ENCODE results near the gene NKAIN1.
A peak's percentile ranks its signal among the peaks of the same experiment; 100 is the strongest.
"Not testable (repeated sequence)": the region's sequence is repeated elsewhere in the genome, so short reads cannot be mapped to it uniquely, and the experiment has no call there.

NKAIN1 gene

DNA sequence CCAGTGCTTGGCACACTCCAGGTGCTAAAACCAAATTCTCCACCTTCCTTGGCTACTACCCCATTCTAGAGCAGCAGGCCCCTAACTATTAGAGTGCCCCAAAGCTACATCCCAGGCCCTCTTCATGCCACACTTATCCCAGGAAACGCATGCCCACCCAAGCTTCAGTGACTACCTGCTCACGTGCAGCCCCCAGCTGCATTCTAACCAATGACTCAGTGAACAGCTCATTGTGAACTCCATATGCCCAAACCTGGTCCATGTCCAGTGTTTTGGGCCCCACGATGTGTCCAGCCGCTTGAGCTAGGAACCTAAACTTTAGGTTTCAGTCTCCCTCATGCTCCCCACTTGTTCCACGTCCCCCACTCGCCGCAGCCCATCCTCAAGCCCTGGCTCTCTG is 41.5 kb downstream of the NKAIN1 start:
- no peak for DNase-seq (ENCODE audit: low read depth)

DNA sequence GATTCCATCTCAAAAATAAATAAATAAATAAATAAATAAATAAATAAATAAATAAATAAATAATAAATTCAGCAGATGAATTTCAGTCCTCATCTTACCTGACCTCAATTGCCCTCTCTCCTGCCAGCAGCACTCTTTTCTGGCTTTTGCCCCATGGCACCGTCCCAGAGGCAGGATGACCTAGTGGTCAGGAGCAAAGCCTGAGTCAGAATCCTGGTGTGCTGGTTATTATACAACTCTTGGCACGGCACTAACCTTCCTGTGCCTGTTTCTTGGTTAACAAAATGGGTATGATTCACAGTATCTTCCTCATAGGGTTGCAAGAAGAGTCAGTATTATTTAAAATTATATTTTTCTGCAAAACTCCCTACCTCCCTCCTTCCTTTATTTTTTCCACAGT is 43.0 kb downstream of the NKAIN1 start:
- no peak for DNase-seq (ENCODE audit: low read depth)

DNA sequence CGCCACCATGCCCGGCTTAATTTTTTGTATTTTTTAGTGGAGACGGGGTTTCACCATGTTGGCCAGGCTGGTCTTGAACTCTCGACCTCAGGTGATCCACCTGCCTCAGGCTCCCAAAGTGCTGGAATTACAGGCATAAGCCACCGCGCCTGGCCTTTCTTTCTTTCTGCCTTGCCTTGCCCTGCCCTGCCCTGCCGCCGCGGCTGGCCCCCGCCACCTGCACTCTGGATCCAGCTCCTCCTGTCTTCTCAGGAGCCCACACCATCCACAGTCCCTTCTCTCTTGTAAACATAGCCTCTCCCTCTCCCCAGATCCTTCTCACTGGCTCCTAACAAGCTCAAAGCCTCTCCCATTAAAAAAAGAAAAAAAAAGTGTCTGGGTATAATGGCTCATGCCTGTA is 44.4 kb downstream of the NKAIN1 start:
- DNase-seq (ENCODE audit: low read depth): not testable (repeated sequence)

DNA sequence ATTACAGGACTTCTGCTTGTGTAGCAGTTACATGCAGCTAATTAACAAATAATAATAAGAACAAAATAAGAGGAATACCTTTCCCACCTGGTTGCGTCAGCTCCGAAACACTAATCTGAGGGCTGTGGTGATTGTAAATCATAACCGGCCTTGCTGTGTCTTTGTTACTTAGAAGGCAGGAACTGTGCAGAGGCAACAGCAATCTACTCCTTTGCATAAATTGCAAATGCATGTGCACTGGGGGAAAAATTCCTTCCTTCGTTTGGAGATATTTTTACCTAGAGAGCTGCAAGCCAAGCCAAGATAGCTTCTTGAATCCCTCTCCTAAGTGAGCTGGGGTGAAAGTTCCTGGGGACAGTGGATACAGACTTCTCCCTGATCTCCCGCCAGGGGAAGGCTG is 46.0 kb downstream of the NKAIN1 start:
- DNase-seq (ENCODE audit: low read depth): no peak

DNA sequence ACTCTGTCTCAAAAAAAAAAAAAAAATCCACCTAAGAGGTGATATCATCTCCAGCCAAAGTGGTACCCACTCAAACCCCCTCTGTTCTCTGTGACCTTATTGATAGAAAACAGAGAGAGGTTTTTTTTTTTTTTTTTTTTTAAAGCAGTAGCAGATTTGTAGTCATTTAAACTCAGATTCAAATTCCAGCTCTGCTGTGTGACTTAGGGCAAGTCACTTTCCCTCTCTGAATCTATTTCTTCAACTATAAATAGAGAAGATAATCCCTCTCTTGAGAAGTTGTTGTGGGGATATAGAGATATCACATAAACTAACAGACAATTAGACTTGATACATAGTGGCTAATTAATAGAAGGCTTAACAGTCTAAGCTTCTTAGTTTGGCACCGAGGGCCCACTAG is 48.4 kb downstream of the NKAIN1 start:
- no peak for DNase-seq (ENCODE audit: low read depth)

DNA sequence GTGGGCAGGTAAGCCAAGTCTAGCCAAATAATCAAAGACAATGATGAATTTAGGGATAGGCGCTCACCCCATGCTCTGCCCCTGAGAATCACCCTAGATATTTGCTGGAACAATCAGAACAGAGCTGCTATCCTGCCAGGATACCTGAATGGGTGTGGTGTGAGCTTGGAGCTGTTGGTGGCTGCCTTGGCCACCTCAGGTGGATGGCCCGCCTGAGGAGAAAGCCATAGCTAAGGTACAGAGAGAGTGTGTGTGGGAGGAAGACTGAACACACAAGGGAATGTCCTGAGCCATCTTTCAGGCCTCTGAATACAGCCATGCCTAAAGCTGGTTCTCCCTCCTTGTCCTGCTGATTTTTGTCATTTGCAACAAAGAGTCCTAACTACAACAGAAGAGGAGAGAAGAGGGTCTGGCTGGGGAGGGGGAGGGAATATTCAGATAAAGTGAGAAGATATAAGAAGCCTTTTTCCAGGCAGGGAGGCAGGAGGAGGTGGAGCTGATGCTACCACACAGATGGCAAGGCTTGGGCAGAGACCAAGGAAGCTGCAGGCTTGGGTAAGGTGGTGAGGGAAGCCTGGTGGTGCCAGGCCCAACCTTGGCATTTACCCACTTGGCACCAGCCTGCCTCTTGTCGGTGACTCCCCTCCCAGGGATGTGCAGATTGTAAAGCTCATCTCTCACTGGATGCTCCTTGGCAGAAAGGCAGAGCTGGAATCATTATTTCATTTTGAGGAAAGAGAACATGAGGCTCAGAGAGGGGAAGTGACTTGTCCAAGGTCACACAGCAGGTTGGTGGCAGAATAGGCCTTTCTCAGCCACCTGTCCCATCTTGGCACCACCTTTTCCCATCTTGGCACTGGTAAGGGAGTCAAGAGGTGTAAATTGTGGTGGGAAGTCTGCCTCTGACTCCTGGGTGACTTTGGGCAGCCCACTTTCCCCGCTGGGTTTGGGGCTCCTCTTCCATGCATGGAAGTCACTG is 49.7 kb downstream of the NKAIN1 start:
- no peak for DNase-seq (ENCODE audit: low read depth)

DNA sequence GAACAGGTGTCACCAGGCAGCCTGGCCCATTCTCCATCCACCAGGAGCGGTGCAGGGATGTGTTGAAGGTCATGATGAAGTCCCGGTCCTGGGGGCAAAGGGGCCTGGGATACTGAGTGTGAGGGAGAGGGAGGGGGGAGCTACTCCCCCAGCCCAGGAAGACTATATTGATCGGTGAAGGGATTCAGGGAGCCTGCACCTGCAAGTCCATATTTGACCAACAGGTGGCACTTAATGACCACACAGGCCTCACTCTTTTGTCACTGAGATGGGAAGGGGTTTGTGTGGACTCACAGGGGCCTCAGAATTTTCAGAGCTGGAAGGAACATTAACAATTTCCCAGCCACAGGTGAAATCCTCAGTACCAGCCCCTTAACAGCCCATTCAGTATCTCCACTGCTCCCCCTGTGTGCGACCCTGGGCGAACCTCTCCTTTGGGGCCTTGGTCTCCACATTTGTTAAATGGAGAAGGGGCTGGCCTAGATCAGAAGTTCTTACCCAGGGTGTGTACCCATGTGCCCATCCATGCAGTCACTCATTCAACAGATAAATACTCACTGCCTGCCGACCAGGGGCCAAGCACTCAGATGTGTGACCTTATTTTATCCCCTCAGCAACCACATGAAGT is 55.6 kb downstream of the NKAIN1 start:
- DNase-seq (ENCODE audit: low read depth): no peak

DNA sequence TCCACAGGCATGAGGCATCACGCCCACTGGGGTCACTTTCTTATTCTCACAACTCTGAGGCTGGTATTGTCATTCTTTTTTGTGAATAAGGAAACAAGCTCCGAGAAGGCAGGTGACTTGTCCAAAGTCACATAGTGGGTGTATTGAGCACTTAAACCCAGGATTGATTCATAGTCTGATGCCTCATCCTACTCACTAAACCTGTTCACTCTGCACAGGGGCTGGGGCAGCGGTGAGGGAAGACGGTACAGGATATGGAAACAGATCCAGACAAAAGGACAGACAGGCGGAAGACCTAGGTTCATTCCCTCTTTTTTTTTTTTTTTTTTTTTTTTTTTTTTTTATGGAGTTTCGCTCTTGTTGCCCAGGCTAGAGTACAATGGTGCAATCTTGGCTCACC is 56.6 kb downstream of the NKAIN1 start:
- DNase-seq (ENCODE audit: low read depth): no peak

DNA sequence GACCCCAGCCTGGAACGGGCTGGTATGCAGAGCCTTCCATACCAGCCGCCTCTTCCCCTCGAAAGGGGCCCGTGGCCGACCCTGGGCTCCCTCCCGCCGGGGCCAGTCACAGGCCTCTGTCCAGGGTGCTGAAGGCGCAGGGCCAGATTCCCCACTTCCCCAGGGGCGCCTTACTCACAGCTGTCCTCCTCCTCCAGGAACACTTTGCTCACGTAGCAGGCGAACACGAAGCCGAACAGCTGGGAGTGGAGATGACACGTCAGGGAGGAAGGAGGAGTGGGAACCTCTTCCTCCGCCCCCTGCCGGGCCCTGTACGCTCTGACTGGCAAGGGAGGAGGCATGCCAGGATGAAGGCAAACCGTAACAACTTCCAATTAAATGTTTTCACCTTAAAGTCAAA is 57.3 kb downstream of the NKAIN1 start:
- DNase-seq (ENCODE audit: low read depth): peak; percentile 16

DNA sequence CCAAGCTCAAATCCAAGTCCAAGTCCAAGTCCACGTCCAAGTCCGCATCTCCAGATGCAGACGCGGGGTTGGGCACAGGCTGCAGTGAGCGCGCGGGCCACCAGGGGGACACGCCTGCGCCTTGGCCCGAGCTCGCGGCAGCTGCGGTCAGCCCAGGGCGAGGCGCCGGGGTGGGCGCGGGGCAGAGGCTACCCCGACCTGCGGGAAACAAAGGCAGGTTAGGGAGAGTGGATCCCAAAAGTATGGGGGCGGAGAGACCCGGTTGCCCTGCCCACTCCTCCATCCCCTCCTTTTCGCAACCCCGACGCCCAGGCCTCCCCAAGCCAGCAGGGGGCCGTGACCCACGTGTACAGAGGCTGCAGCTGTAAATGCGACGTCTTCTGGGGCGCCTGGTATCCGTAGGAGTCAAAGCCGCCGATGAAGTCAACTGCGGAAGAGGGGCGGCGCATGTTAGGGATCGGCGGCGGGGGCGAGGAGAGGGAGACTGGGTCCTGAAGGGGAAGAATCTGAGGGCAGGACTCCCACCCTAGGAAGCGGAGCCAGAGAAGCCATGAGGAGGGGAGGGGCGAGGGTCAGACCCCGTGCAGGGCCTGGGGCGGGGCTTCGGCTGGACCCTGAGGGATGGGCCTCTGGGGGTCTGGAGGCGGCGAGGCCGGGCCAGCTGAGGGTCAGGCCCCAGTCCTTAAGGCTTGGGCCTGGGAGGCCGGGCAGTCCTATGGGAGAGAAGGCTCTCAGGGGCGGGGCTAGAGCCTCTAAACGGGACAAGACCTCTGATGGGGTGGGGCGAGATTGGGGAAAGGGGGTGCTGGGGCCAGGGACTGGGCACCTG is 58.0 kb downstream of the NKAIN1 start:
- peak; percentile 30 for DNase-seq (ENCODE audit: low read depth)

DNA sequence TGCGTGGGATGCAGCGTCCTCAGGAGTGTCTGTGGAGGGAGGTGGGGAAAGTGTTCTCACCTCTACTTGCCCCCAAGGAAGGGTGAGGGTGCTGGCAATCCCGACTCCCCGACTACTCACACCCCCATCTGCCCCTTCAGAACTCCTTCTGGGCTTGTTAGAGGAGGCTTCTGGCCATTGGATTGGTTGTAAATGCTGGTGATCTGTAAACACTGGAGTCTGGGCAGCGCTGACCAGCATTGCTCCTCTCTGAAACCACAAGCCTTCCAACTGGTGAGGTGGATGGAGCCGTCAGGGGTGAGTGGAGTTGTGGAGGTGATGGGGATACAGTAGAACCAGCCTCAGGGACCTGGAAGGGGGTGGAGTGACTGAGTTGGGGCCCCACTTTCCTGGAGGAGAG is 59.3 kb downstream of the NKAIN1 start:
- no peak for DNase-seq (ENCODE audit: low read depth)

DNA sequence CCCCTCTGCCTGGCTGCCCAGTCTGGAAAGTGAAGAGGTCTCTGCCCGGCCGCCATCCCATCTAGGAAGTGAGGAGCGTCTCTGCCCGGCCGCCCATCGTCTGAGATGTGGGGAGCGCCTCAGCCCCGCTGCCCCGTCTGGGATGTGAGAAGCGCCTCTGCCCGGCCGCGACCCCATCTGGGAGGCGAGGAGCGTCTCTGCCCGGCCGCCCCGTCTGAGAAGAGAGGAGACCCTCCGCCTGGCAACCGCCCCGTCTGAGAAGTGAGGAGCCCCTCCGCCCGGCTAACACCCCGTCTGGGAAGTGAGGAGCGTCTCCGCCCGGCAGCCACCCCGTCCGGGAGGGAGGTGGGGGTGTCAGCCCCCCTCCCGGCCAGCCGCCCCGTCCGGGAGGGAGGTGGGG is 63.4 kb downstream of the NKAIN1 start:
- DNase-seq (ENCODE audit: low read depth): not testable (repeated sequence)

DNA sequence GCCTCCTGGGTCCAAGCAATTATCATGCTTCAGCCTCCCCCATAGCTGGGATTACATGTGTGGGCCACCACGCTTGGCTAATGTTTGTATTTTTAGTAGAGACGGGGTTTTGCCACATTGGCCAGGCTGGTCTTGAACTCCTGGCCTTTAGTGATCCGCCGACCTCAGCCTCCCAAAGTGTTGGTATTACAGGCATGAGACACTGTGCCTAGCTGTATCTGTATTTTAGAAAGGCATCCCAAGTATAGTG is 69.3 kb downstream of the NKAIN1 start:
- DNase-seq (ENCODE audit: low read depth): no peak

DNA sequence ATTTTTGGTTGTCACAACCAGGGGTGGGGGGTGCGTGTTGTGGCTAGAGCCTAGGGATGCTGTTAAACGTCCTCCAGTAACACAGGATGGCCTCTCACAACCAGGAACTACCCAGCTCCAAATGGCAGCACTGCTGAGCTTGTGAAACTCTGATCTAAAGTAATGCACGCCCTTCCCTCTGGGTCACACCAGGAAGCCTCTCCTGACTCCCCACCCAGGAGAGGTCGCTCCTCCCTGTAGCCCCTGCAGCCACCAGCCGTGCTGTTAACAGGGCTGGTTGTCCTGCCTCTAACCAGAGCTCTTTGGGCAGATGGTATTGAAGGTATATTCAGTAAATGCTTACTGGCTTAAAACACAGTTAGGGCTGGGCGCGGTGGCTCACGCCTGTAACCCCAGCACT is 73.2 kb downstream of the NKAIN1 start:
- DNase-seq (ENCODE audit: low read depth): no peak

DNA sequence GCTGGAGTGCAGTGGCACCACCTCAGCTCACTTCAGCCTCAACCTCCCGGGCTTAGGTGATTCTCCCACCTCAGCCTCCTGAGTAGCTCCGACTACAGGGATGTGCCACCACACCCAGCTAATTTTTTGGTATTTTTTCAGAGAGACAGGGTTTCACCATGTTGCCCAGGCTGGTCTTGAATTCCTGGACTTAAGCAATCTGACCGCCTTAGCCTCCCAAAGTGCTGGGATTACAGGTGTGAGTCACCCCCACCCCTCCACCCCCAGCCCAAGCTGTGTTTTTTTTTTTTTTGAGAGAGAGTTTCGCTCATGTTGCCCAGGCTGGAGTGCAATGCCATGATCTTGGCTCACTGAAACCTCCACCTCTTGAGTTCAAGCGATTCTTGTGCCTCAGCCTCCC is 75.4 kb downstream of the NKAIN1 start:
- DNase-seq (ENCODE audit: low read depth): no peak

DNA sequence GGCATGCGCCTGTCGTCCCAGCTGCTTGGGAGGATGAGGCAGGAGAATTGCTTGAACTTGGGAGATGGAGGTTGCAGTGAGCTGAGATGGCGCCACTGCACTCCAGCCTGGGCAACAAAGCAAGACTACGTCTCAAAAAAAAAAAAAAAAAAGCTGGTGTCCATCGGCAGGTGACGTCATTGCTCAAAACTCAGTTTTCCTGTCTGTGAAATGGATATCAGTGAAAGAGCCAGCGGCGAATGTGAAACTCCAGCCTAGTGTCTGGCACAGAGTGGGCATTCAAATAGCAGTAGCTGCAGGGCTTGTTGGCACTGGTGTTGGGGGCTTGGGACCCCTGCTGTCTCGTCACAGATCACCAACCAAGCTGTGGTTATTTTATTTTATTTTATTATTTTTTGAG is 75.8 kb downstream of the NKAIN1 start:
- no peak for DNase-seq (ENCODE audit: low read depth)

DNA sequence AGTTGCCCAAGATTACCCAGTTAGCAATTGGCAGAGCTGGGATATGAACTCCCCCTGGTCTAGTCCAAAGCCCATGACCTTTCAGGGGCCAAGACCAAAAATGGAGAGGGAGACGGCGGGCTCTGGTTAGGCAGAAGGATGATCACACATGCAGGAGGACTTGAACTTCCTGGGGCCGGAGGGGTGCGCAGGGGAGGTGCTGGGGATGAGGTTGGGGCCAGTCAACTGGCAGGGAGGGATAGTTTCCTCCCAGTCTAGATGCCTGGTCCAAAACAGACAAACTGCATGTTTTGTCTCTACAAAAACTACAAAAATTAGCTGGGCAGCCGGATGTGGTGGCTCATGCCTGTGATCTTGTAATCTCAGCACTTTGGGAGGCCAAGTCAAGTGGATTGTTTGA is 78.1 kb downstream of the NKAIN1 start:
- DNase-seq (ENCODE audit: low read depth): no peak

DNA sequence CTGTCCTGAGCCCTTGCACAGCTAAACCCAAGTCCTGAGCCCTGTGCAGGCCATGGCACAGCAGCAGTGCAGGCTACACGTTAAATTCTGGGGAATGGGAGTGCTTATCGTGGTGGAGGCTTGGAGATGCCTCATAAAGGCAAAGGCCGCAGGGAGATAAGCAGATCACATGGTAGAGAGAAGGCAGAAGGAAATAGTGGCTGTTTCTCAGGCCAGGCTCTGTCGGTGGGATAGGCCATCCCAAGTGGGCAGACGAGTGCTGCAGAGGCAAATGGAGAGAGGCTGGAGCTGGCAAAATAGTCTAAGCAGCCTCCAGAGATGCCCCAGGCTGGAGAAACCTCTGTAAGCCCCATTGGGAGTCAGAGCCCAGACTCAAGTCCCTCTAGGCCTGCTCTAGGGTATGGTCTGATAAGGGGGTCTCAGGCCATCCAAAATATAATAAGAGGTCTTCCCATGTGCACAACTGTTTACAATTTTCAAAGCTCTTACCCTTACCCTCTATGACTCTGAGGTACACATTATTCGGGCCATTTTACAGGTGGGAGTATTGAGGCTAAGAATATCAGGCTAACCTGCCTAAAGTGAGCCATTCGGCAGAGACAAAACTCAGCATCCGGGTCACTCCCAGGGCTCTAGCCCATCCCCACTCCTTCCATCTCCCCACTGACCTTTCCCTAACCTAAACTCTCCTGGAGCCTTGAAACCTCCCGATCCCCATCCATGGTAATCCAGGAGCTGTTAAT is 79.6 kb downstream of the NKAIN1 start:
- DNase-seq (ENCODE audit: low read depth): no peak

DNA sequence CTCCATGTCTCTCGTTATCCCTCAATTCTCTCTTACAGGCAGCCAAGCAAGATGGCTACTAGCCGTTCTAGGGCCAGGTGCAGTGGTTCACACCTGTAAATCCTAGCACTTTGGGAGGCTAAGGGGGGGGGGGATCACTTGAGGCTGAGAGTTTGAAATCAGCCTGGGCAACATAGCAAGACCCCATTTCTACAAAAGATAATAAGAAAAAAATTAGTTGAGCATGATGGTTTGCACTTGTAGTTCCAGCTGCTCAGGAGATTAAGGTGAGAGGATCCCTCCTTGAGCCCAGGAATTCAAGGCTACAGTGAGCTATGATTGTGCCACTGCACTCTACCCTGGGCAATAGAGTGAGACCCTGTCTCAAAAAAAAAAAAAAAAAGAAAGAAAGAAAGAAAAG is 80.4 kb downstream of the NKAIN1 start:
- no peak for DNase-seq (ENCODE audit: low read depth)

DNA sequence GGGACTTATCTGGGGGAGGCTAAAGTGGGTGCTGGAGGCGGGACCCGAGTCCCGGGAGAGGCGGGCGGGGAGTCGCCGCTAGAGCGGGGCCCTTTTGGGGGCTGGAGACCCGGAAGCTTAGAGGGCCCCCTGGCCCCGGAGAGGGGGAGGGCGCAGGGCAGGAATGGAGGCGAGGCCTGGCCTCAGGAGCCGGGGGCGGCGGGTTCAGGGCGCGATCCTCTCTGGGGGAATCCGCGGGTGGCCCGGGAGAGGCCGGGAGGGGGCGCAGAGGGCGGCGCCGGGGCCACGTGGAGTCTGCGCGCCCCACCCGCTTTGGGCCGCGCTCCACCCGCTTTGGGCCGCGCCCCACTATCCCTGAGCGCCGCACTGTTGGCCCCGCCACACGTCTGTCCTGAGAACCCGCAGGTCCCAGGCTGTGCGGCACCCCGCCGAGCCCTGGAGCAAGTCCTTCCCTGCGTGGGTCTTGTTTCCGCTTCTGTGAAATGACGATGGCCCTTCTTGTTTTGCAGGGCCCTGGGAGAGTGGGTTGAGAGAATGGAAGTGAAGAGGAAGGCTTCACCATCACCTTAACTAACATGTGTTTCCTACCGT is 84.4 kb downstream of the NKAIN1 start:
- peak; percentile 54 for DNase-seq (ENCODE audit: low read depth)

DNA sequence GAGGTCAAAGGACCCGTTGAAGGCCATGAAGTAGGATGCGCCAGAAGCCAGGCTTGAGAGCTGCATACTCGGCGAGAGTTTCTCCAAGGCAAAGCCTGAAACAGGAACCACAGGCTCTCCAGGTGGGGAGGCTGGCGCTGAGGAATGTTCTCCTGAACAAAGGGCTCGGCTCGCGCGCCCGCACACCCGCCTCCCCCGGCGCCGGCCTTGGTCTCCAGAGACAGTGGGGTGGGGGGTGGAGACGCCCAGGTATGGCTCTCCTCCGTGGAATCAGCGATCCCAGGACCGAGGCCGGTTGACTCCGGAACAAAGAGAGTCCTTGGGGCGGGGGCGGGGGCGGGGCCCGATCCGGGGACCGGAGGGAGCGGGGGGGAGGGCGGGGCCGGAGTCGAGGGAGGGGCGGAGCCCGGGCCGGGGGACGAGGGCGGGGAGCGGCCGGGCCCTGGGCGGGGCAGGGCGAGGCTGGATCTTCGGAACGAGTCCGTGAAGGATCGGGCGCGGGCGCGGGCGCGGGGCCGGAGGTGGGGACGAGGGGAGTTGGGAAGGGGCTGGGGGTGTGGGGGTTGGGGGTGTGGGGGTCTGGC is 85.0 kb downstream of the NKAIN1 start:
- DNase-seq (ENCODE audit: low read depth): peak; percentile 65

Measured in activated T-cell treated with anti-CD3 and anti-CD28 coated beads for 24 hours (primary cell).